Stimulated activated CD4-positive, alpha-beta T cell treated with anti-CD3 and anti-CD28 coated beads, Interleukin-2, amount 100 ng/mL, for 4 hours (primary cell): ENCODE data around the gene SOX30.
"Not testable (repeated sequence)": the region's sequence is repeated elsewhere in the genome, so short reads cannot be mapped to it uniquely, and the experiment has no call there.

Experiments
- DNase-seq: peaks from one replicate; pipeline ENCODE4 v3.0.0-alpha.2; 2020; ENCODE audit warnings: low read depth

The SOX30 gene

GRCh38 chr5:157652377-157652692 is at the start of gene SOX30:
Gene SOX30 (minus strand): TSS chr5:157652438. CDS start chr5:157652078, 360 bp downstream.
- DNase-seq: no peak

GRCh38 chr5:157698674-157699073 is 46.4 kb upstream of the SOX30 start:
- DNase-seq: not testable (repeated sequence)

GRCh38 chr5:157696154-157696553 is 43.9 kb upstream of the SOX30 start:
- DNase-seq: not testable (repeated sequence)

GRCh38 chr5:157693816-157694215 is 41.6 kb upstream of the SOX30 start:
- DNase-seq: not testable (repeated sequence)

GRCh38 chr5:157690690-157691433 is 38.6 kb upstream of the SOX30 start:
- DNase-seq: no peak

- DNase-seq: no peak
Observed at GRCh38 chr5:157689942-157690689, 37.9 kb upstream of the SOX30 start.

GRCh38 chr5:157687198-157687554 is 34.9 kb upstream of the SOX30 start:
- DNase-seq: no peak

- not testable (repeated sequence) for DNase-seq
Observed at GRCh38 chr5:157686276-157687197, 34.3 kb upstream of the SOX30 start.

GRCh38 chr5:157682257-157682656 is 30.0 kb upstream of the SOX30 start:
- no peak for DNase-seq

- DNase-seq: no peak
Observed at GRCh38 chr5:157681048-157681447, 28.8 kb upstream of the SOX30 start.

- DNase-seq: no peak
Observed at GRCh38 chr5:157680239-157680638, 28.0 kb upstream of the SOX30 start.

- DNase-seq: no peak
Observed at GRCh38 chr5:157679801-157680200, 27.6 kb upstream of the SOX30 start.

GRCh38 chr5:157677931-157678330 is 25.7 kb upstream of the SOX30 start:
- no peak for DNase-seq

GRCh38 chr5:157674351-157674750 is 22.1 kb upstream of the SOX30 start:
- not testable (repeated sequence) for DNase-seq

GRCh38 chr5:157672976-157673375 is 20.7 kb upstream of the SOX30 start:
- DNase-seq: no peak

GRCh38 chr5:157671592-157672330 is 19.5 kb upstream of the SOX30 start:
- DNase-seq: no peak

- peak; percentile 26 for DNase-seq
Observed at GRCh38 chr5:157670662-157671591, 18.7 kb upstream of the SOX30 start, which contains the start of gene C5orf52. Gene C5orf52 (plus strand): TSS chr5:157671533. CDS start chr5:157671615, 82 bp downstream.

- no peak for DNase-seq
Observed at GRCh38 chr5:157669701-157670097, 17.5 kb upstream of the SOX30 start.

GRCh38 chr5:157668356-157668755 is 16.1 kb upstream of the SOX30 start:
- DNase-seq: no peak

GRCh38 chr5:157665467-157666070 is 13.3 kb upstream of the SOX30 start:
- no peak for DNase-seq
